HG03575 (cell line): ENCODE results near the gene HES5.

Experiments used
- ATAC-seq: cut with Tn5 transposase; IDR thresholded peaks from one replicate; pipeline ENCODE4 v1.9.1; 2021; ENCODE audit not compliant: unreplicated experiment, insufficient number of reproducible peaks, low FRiP score; ENCODE audit errors: extremely low read depth

HES5 gene

GRCh38 chr1:2522230-2522629 lies 7.8 kb downstream of the HES5 start:
- ATAC-seq: no peak

DNA sequence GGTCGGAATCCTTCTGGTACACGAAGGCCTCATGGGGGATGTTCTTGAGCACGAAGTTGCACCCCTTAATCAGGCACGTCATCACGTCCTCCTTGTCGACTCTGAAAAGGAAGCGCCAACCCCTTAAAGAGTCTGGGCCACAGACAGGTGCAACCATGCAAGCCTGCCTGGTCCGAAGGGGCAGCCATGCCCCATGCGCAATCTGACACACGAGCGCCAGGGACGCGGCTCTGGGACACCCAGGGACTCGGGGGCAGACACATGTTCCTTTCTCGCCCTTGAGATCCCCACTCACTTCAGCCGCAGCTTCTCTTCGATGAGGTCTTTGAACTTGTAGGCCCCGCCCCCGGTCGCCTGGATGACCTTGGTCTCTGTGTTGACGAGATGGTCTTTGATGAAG lies 9.3 kb downstream of the HES5 start:
- ATAC-seq: no peak

- ATAC-seq: no peak
Measured at GRCh38 chr1:2520206-2520605, 9.9 kb downstream of the HES5 start.

DNA sequence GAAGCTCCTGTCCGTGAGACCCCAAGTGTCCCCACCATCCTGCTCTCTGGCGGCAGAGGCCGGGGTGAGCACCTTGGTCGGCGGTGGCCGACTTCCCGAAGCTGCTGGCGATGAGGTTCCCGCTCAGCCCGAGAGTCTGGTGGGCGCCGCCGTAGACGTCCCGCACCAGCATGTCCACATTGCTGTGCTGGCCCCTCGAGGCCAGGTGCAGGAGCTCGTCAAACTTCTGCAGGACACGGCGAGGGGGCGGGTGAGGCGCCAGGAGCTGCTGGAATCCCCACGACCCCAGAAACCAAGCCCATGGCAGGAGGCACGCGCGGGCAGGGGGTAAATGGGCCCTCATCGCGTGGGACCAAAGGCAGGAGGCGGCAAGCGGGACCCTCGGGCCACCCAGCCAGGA lies 10.3 kb downstream of the HES5 start:
- no peak for ATAC-seq

DNA sequence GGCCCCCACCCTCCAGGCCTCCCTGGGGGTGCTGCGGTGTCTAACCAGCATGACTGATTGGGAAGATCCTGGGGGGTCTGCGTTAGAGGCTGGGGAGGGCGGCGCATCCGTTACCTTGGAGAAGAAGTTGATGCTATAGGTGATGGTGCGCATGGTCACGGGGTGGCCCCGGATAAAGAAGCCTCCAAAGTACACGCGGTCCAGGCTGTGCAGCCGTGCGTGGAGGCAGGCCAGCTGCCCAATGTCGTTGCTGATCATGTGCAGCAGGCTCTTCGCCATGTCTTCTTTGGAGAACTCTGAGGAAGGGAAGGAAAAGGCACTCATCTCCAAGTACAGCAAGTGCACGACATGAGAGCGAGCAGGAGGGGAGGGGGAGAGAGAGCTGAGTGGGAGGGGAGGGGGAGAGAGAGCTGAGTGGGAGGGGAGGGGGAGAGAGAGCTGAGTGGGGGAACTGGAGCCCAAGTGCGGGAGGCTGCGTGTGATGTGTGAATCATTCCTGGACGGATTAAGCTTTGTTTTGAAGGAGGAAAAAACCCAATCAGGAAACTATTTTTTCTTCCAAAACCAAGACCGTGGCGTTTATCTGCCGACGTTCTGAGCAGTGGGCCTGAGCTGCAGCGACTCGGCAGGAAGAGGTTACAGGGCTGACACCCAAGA lies 10.9 kb downstream of the HES5 start:
- no peak for ATAC-seq

- no peak for ATAC-seq
Measured at GRCh38 chr1:2518528-2518927, 11.5 kb downstream of the HES5 start.

DNA sequence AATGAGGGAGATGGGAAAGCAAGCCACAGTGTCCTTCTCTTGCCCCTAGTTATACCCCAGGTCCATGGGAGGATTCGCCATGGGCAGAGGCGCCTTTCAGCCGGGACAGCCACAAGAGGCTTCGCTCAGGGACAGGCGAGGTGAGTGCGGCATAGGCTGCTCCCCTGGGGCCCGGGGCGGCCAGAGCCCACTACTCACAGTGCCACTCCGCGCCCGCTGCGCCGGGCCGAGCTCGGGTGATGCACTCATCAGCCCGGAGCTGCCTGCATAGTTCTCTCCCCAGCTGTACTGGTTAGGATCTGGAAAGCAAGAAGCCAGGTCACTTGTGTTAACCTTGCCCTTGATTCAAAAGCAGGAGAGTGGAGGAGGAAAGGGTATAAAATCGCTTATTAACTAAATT lies 12.1 kb downstream of the HES5 start:
- no peak for ATAC-seq

GRCh38 chr1:2516946-2517345 lies 13.1 kb downstream of the HES5 start:
- ATAC-seq: no peak

- ATAC-seq: no peak
Measured at GRCh38 chr1:2516124-2516523, 13.9 kb downstream of the HES5 start.

DNA sequence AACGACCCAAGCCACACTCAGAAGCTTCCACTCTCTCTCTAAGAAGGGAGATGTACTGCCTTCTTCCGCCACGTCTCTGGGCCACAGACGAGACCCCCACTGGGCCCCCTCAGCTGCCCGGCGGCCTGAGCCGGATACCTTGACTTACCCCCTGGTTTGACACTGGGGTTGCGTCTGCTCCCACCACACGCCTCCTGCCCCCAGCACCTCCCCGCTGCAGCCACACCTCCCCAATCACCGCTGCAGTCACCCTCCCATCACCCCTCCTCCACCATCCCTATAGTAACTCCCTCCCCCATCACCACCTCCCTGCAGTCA lies 14.3 kb downstream of the HES5 start:
- no peak for ATAC-seq

- no peak for ATAC-seq
Measured at GRCh38 chr1:2514863-2515762, 14.9 kb downstream of the HES5 start.

DNA sequence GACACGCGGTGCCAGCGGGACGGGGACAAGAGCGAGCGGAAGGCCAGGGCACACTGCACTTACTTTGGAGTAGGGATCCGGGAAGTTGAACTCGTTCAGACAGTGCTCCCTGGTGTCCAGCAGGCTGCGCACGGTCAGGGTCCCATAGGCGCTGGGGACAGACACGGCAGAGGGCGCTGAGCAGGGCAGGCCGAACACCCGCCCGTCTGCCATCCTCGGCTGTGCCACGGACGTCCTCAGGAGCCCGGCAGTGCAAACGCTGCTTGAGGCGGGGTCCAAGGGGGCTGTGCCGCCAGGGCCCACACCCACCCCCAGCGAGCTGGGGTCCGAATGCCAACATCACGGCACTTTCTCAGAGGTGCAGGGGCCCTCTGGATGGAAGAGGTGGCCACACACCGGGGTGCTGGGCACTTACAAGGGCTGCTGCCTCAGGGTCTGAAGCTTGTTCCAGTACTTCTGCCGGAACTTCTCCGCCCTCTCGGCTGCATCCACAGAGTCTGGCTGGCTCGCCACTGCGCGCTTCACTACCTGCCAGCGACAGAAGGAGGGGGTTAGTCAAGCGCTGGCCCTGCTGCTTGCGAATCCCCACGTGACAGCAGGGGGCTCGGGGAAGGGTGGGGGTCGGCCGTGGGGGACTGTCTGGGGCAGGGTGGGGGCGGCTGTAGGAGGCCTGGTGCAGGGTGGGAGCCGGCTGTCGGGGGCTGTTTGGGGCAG lies 16.0 kb downstream of the HES5 start:
- ATAC-seq: no peak

GRCh38 chr1:2512862-2513421 lies 17.1 kb downstream of the HES5 start:
- no peak for ATAC-seq

DNA sequence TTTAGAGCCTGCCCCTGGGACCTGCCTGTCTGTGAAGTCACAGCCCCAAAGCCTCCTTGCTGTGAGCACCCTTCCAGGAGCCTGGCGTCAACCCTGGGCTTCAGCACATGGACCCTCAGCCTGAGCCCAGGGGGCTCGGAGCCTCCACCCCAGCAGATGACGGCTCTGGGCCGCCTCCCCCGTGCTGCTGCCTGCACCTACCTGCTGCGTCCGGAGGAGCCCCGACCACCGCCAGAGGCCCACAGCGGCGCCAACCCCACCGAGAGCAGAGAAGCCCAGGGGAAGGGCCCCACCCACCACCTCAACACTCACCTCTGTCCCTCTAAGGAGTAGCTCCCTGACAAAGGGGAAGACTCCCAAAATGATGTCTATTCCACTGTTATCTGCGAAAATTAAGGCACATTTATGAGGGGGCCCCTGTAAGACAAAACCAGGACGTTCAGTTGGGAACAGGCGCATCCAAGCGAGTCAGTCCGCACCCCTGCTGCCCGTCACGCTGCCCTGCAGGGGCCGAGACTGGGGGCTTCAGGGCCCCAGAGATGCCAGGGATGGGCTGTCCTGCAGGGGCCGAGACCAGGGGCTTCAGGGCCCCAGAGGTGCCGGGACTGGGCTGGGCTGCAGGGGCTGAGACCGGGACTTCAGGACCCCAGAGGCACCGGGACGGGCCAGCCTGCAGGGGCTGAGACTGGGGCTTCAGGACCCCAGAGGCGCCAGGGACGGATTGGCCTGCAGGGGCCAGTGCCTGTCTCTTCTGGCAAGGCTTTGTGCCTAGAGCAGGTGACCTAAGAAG lies 19.5 kb downstream of the HES5 start:
- ATAC-seq: no peak

DNA sequence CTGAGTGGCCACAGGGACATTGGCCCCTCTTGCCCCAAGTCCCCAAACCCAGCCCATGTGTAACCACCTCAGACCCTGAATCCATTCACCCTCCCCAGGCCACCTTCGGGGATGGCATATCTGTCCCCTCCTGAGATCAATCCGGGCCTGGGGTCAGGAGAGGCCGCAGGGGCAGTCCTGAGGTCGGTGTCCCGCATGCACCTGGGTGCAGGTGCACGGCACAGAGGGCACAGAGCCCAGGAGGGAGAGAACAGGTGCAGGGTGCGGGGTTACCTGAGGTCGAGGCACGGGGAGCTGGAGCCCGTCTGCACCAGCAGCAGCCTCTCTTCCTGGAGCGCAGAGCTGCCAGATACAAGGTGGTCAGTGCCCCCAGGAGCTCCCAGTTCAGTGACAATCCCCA lies 20.5 kb downstream of the HES5 start:
- ATAC-seq: no peak

DNA sequence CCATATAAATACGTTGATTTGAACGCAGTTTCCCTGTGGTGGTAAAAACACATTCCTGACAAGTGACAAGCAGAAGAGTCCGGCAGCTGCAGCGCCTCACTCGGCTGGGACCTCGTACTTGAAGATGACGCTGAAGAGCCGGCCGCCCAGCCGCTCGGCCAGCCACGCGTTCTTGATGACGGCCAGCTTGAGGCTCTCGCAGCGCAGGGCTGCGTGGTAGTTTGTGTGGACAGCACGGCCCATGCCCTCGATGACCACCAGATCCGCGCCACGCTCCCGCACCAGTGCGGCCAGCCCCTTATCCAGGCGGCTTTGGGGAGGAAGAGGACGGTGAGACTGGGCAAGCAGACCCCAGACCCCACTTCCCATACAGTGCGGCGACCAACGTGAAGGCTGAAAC lies 21.3 kb downstream of the HES5 start:
- no peak for ATAC-seq

DNA sequence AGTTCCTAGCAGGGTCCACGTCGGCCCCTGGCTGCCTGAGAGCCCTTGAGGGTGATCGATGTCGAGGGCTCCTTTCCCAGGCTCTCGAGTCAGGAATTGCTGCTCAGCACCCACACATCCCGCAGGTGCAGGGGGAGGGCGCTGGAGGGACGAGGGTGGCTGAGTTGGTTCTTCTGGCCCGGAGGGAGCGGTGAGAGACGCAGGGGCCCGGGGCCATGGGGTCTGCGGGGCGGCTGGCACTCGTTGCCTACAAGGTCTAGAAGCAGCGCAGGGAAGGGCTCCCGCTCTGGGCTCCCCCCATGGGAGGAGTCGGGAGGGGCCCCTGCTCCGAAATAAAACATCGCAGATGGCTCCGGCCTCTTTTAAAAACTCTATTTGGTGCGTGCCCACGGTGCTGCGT lies 21.9 kb downstream of the HES5 start:
- no peak for ATAC-seq

DNA sequence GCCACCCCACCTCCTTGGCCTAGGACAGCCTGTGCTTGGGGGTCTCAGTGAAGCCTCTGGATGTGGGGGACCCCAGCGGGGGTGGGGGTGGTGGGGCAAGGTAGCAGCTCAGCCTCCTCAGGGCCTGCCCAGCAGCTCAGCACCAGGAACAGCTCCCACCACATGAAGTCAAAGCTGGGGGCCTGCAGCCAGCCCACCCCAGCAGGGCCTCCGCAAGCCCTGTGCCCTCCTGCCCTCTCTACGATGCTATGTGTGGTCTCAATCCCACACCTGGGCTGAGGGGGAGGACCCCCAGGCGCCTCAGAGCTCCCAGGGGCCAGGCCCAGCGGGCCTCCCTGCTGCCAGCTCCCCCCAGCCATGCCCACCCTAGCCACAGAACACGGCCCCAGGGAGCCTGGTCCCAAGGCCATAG lies 22.3 kb downstream of the HES5 start:
- no peak for ATAC-seq

DNA sequence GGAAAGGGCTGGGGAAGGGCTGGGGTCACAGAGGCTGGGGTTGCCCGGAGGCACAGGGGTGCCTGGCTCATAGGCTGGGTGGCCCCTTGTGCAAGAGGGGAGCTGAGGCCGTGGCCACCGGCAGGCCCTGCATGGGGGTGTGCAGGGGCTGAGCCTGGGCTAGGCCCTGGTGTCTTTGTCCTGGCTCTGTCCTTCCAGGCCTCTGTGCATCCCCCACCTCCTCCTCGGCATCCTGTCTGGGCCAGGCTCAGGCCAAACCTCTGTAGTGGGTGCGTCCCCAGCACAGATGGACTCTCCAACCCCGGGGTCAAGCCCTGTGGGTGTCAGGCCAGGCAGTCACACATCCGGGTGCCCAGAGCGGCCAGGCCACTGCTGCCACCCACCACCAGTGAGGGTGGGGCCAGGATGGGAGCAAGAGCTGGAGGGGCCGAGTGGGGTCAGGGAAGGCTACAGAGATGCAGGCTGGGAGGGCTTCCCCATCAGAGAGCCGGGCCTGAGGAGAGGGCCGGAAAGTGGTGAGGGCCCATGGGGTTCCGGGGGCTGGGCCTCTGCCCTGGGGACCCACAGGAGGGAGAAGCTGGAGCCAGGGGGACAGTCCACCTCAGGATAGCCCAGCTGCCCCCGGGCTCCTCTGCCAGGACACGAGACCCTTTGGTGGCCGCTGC lies 23.0 kb downstream of the HES5 start:
- ATAC-seq: no peak
